AG04449 (cell line): ENCODE data around the gene GPD1.

Source experiments
- CTCF ChIA-PET: fragments of 350-600 bp; formaldehyde crosslinking; extraction: SDS; loops from one replicate; lab custom pipeline; 2021; ENCODE audit warnings: antibody characterized with exemption; lab: Yijun Ruan, JAX
- POLR2A ChIA-PET: fragments of 400-600, 350-600 bp; formaldehyde crosslinking; extraction: SDS; loops from one replicate; lab custom pipeline; 2020; ENCODE audit warnings: antibody characterized with exemption, inconsistent platforms; lab: Yijun Ruan, JAX
- DNase-seq: peaks from one replicate; pipeline ENCODE4 v3.0.0-alpha.2; 2010; ENCODE audit warnings: low read depth, low spot score
- H3K4me3 ChIP-seq: 2 replicates; pipeline ENCODE4 v1.5.1; 2011; ENCODE audit warnings: low read depth, mild to moderate bottlenecking, control low read depth, low read length
- TF ChIP-seq, protein P1 (sequence below): IDR thresholded peaks from one replicate; pipeline ENCODE4 v1.5.1; 2011; ENCODE audit warnings: mild to moderate bottlenecking, moderate library complexity, low read length, control low read depth, inconsistent platforms; ENCODE audit not compliant: insufficient read depth; ENCODE audit errors: missing control alignments

The GPD1 gene

DNA sequence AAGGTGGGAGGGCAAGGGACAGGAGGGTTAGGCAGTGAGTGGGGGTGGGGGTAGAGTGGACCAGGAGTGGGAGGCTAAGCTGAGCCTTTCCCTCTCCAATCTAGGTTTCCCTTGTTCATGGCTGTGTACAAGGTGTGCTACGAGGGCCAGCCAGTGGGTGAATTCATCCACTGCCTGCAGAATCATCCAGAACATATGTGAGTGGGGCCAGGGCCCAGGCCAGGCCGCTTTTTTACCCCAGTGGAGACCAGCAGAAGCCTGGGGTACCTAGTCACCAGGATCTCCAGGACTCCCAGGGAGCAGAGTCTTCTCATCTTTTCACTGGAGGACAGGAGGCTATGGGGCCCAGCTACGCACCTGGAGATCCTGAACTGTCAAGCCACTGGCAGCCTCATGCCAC, 5.5 kb downstream of the GPD1 start:
- POLR2A ChIA-PET: interaction anchor here (0.7 kb wide), 1 partner anchor 18 kb away, joined by 4 read pairs; no protein-coding TSS in a partner anchor
- CTCF ChIA-PET: interaction anchor here (1.2 to 6.2 kb wide), 13 partner anchors 8 to 205 kb away, joined by 3 to 144 read pairs (median 25); partner anchors contain the start of genes CERS5, GPD1 and SMARCD1
- DNase-seq: no peak
- H3K4me3 ChIP-seq: no peak overlapping the region
- TF ChIP-seq, protein P1, sequence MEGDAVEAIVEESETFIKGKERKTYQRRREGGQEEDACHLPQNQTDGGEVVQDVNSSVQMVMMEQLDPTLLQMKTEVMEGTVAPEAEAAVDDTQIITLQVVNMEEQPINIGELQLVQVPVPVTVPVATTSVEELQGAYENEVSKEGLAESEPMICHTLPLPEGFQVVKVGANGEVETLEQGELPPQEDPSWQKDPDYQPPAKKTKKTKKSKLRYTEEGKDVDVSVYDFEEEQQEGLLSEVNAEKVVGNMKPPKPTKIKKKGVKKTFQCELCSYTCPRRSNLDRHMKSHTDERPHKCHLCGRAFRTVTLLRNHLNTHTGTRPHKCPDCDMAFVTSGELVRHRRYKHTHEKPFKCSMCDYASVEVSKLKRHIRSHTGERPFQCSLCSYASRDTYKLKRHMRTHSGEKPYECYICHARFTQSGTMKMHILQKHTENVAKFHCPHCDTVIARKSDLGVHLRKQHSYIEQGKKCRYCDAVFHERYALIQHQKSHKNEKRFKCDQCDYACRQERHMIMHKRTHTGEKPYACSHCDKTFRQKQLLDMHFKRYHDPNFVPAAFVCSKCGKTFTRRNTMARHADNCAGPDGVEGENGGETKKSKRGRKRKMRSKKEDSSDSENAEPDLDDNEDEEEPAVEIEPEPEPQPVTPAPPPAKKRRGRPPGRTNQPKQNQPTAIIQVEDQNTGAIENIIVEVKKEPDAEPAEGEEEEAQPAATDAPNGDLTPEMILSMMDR: no peak

DNA sequence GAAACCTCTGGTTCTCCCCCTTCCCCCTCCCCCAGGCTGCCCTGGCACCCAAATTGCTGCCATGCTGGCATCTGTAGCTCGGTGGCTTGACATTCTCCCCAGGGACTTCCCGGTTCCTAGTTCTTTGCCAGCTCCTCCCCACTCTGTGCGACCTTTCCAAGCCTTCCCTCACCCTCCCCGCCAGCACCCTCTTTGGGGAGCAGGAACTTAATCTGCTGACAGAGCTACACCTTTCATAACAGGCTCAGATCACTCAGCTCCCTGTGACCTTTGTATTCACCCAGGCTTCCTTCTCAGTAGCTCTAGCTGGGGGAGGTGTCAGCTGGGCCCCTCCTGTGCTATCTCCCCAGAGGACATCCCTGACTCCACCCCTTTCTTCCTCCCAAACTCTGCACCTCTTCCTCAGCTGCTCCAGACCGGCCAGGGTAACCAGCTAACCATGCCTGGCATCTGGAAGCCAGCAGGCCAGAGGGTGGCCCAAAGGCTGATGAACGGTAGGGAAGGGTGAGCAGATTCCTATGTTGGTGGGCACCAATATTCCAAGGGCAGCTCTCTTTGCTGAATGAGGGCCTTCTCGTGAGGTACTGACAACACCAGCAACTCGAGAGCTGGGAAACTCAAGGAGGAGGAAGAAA, 6.4 kb downstream of the GPD1 start:
- TF ChIP-seq, protein P1: no peak
- CTCF ChIA-PET: interaction anchor here (0.6 to 6.2 kb wide), 40 partner anchors 9 to 291 kb away, joined by 3 to 144 read pairs (median 8); partner anchors contain the start of genes CERS5, GPD1, LIMA1 and SMARCD1
- no peak for DNase-seq
- POLR2A ChIA-PET: interaction anchor here (1.2 to 2.3 kb wide), 4 partner anchors 11 to 26 kb away, joined by 4 to 9 read pairs (median 6); partner anchors contain the start of gene SMARCD1
- no peak overlapping the region for H3K4me3 ChIP-seq

DNA sequence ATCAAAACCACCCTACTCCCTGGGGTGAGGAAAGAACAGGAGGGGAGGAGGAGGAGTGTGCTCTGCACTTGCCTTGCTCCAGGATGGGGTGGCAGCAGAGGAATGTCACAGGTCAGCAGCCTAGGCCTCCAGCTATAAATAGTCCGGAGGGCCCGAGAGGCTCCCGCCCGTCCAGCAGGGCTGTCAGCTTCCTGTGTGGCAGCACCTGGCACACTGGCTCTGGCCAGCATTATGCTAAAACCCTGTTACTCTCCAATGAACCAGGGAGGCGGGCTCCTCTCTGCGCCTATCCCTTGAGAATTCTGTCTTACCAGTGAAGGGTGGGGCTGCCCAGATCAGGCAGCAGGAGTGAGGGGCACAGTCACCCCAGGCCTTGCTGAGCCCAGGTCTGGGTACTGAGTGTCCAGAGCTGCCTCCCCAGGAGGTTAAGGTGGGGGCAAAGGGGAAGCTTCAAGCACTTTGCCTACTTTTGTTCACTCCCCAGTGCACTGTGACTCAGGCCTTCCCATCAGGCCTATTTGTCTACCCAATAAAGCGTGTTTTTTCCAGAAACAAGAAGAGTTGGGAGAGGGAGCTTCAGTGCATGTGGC, 7.0 kb downstream of the GPD1 start:
- POLR2A ChIA-PET: interaction anchor here (0.7 to 2.3 kb wide), 8 partner anchors 8 to 285 kb away, joined by 3 to 17 read pairs (median 5); partner anchors contain the start of genes FAM186A, GPD1 and SMARCD1
- no peak overlapping the region; the same call in 1 of the 2 replicates for H3K4me3 ChIP-seq
- no peak for DNase-seq
- TF ChIP-seq, protein P1: no peak
- CTCF ChIA-PET: interaction anchor here (0.6 to 6.2 kb wide), 52 partner anchors 10 to 296 kb away, joined by 3 to 144 read pairs (median 6); partner anchors contain the start of genes CERS5, GPD1, LIMA1 and SMARCD1

DNA sequence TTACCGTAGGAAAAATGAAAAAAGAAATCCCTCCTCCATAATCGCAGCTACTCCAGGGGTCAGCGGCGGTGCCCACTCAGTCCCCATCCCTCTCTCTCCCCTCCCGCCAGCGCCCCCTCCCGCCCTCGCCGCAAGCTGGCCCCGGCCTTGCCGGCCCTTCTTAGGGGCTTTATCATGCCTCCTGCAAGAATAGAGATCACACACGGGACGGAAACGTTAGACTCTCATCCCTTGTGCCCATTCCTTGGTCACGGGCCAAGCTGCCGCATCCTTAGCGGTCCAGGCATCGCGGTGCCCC, 7.5 kb downstream of the GPD1 start:
- POLR2A ChIA-PET: interaction anchor here (0.6 to 2.3 kb wide), 13 partner anchors 8 to 285 kb away, joined by 3 to 17 read pairs (median 5); partner anchors contain the start of genes CERS5, FAM186A, GPD1 and SMARCD1
- CTCF ChIA-PET: interaction anchor here (0.6 to 6.2 kb wide), 54 partner anchors 10 to 296 kb away, joined by 3 to 144 read pairs (median 6); partner anchors contain the start of genes CERS5, FAM186A, GPD1 and LIMA1
- TF ChIP-seq, protein P1: no peak

DNA sequence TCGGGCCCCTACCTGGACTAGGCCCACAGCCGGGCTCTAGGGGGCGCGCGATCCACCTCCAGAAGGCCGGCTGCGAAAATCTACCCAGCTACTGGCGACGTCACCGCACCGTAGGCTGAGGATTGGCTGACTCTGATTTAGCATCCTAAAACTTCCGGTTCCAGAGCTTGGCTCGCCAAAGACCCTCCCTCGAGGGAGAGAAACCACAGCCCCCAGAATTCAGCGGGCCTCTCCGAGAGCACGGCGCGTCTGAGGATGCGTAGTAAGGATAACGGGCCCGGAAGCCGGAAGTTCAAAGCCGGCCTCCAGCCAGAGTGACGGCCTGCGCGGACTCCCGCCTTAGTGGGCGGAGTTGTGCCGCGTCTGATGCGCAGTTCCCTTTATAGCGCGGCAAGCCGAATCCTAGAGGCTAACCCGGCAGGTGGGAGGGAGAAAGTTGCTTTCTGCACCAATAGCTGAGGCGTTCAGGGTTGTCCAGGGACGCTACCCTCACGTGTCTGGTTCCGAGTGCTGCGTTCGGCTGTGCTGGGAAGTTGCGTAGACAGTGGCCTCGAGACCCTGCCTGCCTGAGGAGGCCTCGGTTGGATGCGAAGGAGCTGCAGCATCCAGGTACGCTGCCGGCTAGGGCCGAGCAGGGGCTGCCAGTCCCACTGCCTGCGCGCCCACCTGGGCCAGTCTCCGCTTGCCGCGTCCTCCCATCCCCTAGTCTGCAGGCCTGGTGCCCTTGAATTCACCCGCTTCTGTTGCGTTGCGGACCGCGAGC, 8.1 kb downstream of the GPD1 start, which contains the start of gene COX14:
Gene COX14 (plus strand): TSS at position 544 of the 763 bp plus-strand sequence. CDS start 7,808 bp downstream, outside the sequence.
- TF ChIP-seq, protein P1: peak; percentile 96
- DNase-seq: peak; percentile 97
- CTCF ChIA-PET: interaction anchor here (0.6 to 6.2 kb wide), 49 partner anchors 10 to 295 kb away, joined by 3 to 144 read pairs (median 5); partner anchors contain the start of genes CERS5, FAM186A, GPD1 and LIMA1
- peak within 1 kb of the TSS; percentile 98 for H3K4me3 ChIP-seq
- POLR2A ChIA-PET: interaction anchor here (0.6 to 2.3 kb wide), 15 partner anchors 9 to 284 kb away, joined by 3 to 17 read pairs (median 5); partner anchors contain the start of genes CERS5, FAM186A, GPD1 and SMARCD1

More for the DNA sequence above, 7.5 kb downstream of the GPD1 start:
- peak overlapping the region; percentile 46 for H3K4me3 ChIP-seq
- DNase-seq: no peak
